Psoas muscle (tissue), 8 donors: ENCODE measurements around the gene PLA2G6. TPM values are rescaled to one million over a fixed set of nuclear protein-coding genes. Genes with fewer than 3 reads are reported as not detected.

Experiments used
- ATAC-seq, 4 donors: fragments of 200-7000 bp; cut with Tn5 transposase; one replicate each; pipeline ENCODE4 v1.9.1; 2020; ENCODE audit warnings: moderate library complexity in 3 of 4, mild to moderate bottlenecking in 2 of 4
- DNase-seq, 2 donors: peaks; one replicate each; pipeline ENCODE4 v3.0.0-alpha.2; 2020
- H3K27ac ChIP-seq: fragments of 200-600 bp; one replicate; pipeline ENCODE4 v1.8.0; 2022
- H3K27me3 ChIP-seq, 3 donors: fragments of 200-600 bp in 1 of 3; one replicate each; pipeline versions ENCODE4 v1.6.1 to v1.8.0; 2013 to 2022; ENCODE audit warnings: low read length in 2 of 3, mild to moderate bottlenecking in 2 of 3, moderate library complexity in 1 of 3; ENCODE audit not compliant: insufficient read depth in 3 of 3
- H3K36me3 ChIP-seq, 2 donors: fragments of 200-600 bp in 1 of 2; one replicate each; pipeline versions ENCODE4 v1.6.1 to v1.8.0; 2013 to 2022; ENCODE audit warnings: low read depth in 1 of 2, mild to moderate bottlenecking in 1 of 2, moderate library complexity in 1 of 2; ENCODE audit not compliant: insufficient read depth in 1 of 2
- H3K4me1 ChIP-seq: fragments of 200-600 bp; one replicate; pipeline ENCODE4 v1.8.0; 2022
- H3K4me3 ChIP-seq: fragments of 200-600 bp; one replicate; pipeline ENCODE4 v1.8.0; 2022; ENCODE audit warnings: mild to moderate bottlenecking
- H3K9me3 ChIP-seq: fragments of 200-600 bp; one replicate; pipeline ENCODE4 v1.8.0; 2022
- WGBS, 3 donors: extraction: QIAGEN DNeasy Blood & Tissue Kit; methylation state at CpG; one replicate each; pipeline versions ENCODE4 v1.1.6 to v1.1.7; 2013; 5-methylcytosine and 5-hydroxymethylcytosine counted together
- intact Hi-C, 2 donors: fragments of 100-400 bp; cut with DNase I; formaldehyde crosslinking; loops; one replicate each; pipeline versions ENCODE4 v1.11.0 to v1.14.2; 2022
- polyA plus RNA-seq, 3 donors: library from polyadenylated mRNA; stranded (reverse); fragments of 200-250 nt; gene quantifications; one replicate each; pipeline ENCODE4 v1.2.3, GENCODE V29; 2013
- total RNA-seq, 4 donors: library from RNA; stranded (reverse); fragmentation: NEBNext Ultra II Directional in 2 of 4; extraction: Animal tissue kit (Norgen Biotek cat#: 25700) in 2 of 4; gene quantifications; one replicate each; pipeline versions ENCODE4 v1.2.1 to v1.2.4, GENCODE V29; 2021 to 2023
- TF ChIP-seq, protein P1 (sequence below): fragments of 200-600 bp; IDR thresholded peaks from one replicate; pipeline ENCODE4 v1.8.0; 2022; ENCODE audit warnings: antibody characterized with exemption
- donor health status: healthy with polysubstance abuse.
- donor health status: DM: no; HTN: no; CAD: no; lungs with moderate emphysema.
- donor health status: Bipolar disorder and iron deficiency.
- donor health status: healthy.
- donor health status: DM: yes; HTN: yes; CAD: no.
- donor health status: DM: no; HTN: no; CAD: no.
- donor health status: DM: no; HTN: no; CAD: no.
- donor health status: DM: yes; HTN: yes; CAD: no.

Gene PLA2G6
- total and polyA plus RNA-seq, 7 donors = 4.5 to 17.4 (median 8.5) TPM

DNA sequence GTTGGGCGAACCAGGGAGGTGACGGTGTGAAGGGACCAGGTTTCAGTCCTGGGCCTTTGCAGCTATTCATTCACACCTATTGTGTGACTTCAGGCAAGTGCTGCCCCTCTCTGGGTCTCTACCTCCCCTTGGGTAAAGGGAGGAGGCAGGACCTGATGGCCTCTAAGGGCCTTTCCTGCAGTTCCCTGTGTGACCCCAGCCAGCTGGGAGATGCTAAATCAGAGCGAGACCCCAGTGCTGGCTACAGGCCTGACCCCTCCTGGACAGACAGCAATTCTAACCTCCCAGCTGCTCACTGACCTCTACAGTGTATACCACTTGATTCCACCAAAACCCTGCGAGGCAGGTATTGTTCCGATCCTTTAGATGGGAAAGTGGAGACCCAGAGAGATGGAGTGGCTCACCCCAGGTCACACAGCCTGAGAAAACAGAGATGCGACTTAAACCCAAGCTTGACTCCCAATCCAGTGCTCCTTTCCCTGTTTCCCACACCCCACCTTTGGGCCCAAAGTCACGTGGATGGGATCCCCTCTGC lies 26.3 kb upstream of the PLA2G6 start:
- Histone ChIP-seq H3K27ac (no peak overlapping the region), H3K36me3 (peaks cover 0 to 8% of the 10 kb centered on the region in 2 donors), H3K27me3 (no peaks in the 10 kb centered on the region), H3K9me3 (no peaks in the 10 kb centered on the region), H3K4me1 (peaks cover 22% of the 10 kb centered on the region), H3K4me3 (no peak overlapping the region)
- whole genome bisulfite sequencing, 3 donors = 90 to 92% (median 91%) methylated on average over 7 of the region's 7 CpGs
- intact Hi-C loops = loop anchor here (10.0 kb wide), 1 partner anchor 93 kb away; the partner anchor contains the start of gene BAIAP2L2 (in 2 of the 2)
- ATAC-seq = no peak
- DNase-seq = no peak
- TF ChIP-seq, protein P1, sequence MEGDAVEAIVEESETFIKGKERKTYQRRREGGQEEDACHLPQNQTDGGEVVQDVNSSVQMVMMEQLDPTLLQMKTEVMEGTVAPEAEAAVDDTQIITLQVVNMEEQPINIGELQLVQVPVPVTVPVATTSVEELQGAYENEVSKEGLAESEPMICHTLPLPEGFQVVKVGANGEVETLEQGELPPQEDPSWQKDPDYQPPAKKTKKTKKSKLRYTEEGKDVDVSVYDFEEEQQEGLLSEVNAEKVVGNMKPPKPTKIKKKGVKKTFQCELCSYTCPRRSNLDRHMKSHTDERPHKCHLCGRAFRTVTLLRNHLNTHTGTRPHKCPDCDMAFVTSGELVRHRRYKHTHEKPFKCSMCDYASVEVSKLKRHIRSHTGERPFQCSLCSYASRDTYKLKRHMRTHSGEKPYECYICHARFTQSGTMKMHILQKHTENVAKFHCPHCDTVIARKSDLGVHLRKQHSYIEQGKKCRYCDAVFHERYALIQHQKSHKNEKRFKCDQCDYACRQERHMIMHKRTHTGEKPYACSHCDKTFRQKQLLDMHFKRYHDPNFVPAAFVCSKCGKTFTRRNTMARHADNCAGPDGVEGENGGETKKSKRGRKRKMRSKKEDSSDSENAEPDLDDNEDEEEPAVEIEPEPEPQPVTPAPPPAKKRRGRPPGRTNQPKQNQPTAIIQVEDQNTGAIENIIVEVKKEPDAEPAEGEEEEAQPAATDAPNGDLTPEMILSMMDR = no peak

DNA sequence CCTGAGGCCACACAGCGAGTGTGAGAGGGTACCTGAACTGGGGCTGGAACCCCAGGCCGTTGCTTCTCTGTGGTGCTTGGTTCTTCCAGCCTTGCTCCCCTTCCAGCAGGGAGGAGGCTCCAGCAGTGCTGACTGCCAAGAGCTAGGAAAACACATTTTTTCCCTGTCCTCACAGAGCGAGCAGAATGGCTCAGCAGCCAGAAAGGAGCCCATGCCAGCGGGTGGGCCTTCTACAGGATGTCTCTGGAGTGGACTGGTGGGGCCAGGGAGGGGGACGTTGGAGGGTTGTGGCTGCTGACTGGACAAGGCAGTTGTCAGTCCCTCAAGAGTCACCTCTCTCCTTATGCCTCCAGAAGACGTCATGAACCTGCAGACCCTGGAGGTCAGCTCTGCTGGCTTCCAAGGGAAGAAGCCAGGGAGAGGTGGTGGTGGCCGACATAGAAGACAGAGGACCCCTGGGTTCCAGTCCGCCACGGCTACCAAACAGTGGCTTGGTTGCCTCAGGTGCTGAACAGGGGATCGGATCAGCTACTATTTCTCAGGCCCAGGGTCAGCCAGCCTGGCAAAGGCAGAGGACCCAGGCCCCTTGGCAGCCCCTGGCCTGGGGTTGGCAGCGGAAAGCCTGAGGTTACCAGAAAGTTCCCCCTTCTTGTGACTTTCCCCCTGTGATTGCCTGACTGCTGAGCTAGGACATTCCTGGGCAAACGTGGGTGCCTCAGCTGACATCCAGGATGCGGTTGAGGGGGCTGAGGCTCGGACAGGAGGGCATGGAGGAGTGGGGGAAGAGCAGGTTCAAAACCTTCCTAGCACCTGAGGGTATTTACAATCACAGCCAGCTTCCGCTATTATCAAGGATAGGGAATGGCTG lies 23.9 kb upstream of the PLA2G6 start:
- 62 to 79% (median 69%) methylated on average over 15 of the region's 15 CpGs for WGBS, 3 donors
- intact Hi-C loops = loop anchor here (10.0 kb wide), 1 partner anchor 91 kb away; the partner anchor contains the start of gene BAIAP2L2 (in 2 of the 2)

DNA sequence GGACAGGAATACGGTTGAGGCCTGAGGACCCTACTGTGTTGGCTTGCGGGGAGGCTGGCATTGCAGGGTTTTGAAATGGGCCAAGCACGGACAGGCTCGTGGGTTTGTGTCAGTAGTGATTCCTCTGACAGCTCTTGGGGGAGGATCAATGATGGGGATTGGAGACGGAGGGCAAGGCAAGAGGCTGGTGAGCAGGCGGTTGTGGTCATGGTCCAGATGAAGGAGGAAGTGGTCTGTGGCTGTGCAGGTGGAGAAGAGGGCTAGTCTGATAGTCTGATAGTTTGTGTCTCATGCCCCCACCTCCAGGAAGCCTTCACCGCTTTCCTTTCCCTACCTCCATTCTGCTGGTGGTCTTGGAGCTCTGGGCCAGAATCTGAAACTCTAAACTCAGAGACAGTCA lies 23.2 kb upstream of the PLA2G6 start:
- H3K4me3 ChIP-seq = peak overlapping the region; percentile 72
- intact Hi-C loops = loop anchor here (10.0 kb wide), 1 partner anchor 90 kb away; the partner anchor contains the start of gene BAIAP2L2 (in 2 of the 2)

More for the DNA sequence above, 23.9 kb upstream of the PLA2G6 start:
- peaks cover 0 to 8% of the 10 kb centered on the region in 2 donors for H3K36me3 ChIP-seq
- TF ChIP-seq, protein P1 = no peak
- no peak overlapping the region for H3K4me3 ChIP-seq
- no peaks in the 10 kb centered on the region for H3K27me3 ChIP-seq
- DNase-seq (peak; percentile 83 to 92), ATAC-seq (no peak)
- H3K9me3 ChIP-seq = no peaks in the 10 kb centered on the region
- peak overlapping the region; percentile 44 for H3K27ac ChIP-seq
- peaks cover 22% of the 10 kb centered on the region for H3K4me1 ChIP-seq

DNA sequence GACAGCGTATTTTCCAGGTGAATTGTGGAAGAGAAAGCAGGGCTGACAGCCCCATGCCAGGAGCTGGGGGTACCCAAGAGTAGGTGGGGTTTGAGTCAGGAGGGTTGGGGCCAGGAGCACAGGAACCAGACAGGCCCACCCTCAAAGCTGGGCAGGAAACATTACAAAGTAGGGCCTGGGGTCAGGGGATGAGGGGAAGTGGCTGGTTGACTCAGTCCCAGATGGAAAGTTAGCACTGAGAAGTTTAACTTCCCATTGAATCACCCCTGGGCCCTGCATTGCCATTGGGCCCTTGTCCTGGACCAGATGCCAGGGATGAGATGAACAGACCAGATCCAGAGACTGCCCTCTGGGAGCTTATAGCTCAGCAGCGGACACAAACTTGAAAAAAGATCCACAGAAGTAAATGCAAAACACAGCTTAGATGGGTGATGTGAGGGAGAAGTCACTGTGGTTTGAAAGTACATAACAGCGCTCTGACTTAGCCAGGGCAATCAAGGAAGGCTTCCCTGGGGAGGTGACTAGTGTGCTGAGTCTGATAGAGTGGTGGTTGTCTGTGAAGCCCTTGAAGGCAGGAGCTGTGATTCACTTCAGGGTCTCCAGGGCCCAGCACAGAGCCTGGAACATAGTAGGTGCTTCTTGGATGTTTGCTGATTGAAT lies 22.4 kb upstream of the PLA2G6 start:
- no peak for ATAC-seq
- Histone ChIP-seq H3K27me3 (no peaks in the 10 kb centered on the region), H3K36me3 (peaks cover 0 to 8% of the 10 kb centered on the region in 2 donors), H3K27ac (peak overlapping the region; percentile 95), H3K9me3 (no peaks in the 10 kb centered on the region), H3K4me3 (peak overlapping the region; percentile 72), H3K4me1 (peaks cover 22% of the 10 kb centered on the region)
- DNase-seq = no peak
- intact Hi-C loops = loop anchor here (2.0 to 10.0 kb wide), 3 partner anchors 27 to 113 kb away; partner anchors contain the start of genes BAIAP2L2 (in 2 of the 2) and CSNK1E (in 1 of the 2)
- 88 to 95% (median 95%) methylated on average over 3 of the region's 3 CpGs for WGBS, 3 donors
- TF ChIP-seq, protein P1 = no peak

More for the DNA sequence above, 23.2 kb upstream of the PLA2G6 start:
- 77 to 86% (median 82%) methylated on average over 7 of the region's 7 CpGs for WGBS, 3 donors
- TF ChIP-seq, protein P1 = no peak
- DNase-seq (no peak), ATAC-seq (no peak)
- peak overlapping the region; percentile 95 for H3K27ac ChIP-seq
- no peaks in the 10 kb centered on the region for H3K27me3 ChIP-seq
- H3K4me1 ChIP-seq = peaks cover 22% of the 10 kb centered on the region
- H3K9me3 ChIP-seq = no peaks in the 10 kb centered on the region
- peaks cover 0 to 8% of the 10 kb centered on the region in 2 donors for H3K36me3 ChIP-seq
